ENCODE data around the gene TNFRSF4.
A peak's percentile ranks its signal among the peaks of the same experiment; 100 is the strongest.
"Not testable (repeated sequence)": the region's sequence is repeated elsewhere in the genome, so short reads cannot be mapped to it uniquely, and the experiment has no call there.

Gene TNFRSF4

DNA sequence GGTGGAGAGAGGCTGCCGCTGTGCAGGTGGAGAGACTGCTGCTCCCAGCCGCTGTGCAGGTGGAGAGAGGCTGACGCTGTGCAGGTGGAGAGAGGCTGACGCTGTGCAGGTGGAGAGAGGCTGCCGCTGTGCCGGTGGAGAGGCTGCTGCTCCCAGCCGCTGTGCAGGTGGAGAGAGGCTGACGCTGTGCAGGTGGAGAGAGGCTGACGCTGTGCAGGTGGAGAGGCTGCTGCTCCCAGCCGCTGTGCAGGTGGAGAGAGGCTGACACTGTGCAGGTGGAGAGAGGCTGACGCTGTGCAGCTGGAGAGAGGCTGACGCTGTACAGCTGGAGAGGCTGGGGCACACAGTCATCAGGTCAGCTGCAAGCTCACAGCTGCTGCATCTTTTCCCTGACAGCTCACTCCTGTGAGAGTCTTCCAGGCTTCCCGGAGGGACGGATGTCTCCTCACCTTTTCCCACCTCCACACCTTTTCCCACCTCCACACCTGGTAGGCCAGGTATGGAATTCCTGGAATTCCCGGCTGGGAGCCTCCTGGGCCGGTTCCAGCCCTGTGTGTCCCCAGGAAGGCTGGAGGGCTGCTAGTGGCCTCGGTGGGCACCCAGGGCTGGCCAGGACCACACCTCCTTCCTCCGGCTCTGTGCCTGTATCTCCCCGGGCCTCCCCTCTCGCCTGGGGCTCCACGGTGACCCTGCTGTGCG lies 37.7 kb downstream of the TNFRSF4 start:
- not testable (repeated sequence) for H3K27me3 ChIP-seq (ENCODE audit: insufficient read depth, low read length, poor library complexity); H2BK5ac ChIP-seq (ENCODE audit: low read length); H3K79me1 ChIP-seq (ENCODE audit: low read length); H3K4me3 ChIP-seq (ENCODE audit: low read length); H3K9ac ChIP-seq (ENCODE audit: low read length); H3K4me2 ChIP-seq (ENCODE audit: low read length); H4K8ac ChIP-seq (ENCODE audit: low read depth, low read length); H2BK120ac ChIP-seq (ENCODE audit: low read depth, low read length); H3K36me3 ChIP-seq (ENCODE audit: control insufficient read depth, insufficient read depth, low read length); H3K4ac ChIP-seq (ENCODE audit: low read depth, low read length); H2BK15ac ChIP-seq (replicated peaks; ENCODE audit: low read depth); H2AK5ac ChIP-seq (ENCODE audit: low read length); H4K5ac ChIP-seq (ENCODE audit: low read length); H3K23ac ChIP-seq (ENCODE audit: low read length); H3K79me2 ChIP-seq (ENCODE audit: control insufficient read depth, insufficient read depth, low read length); H3K56ac ChIP-seq (ENCODE audit: low read length); H3K27ac ChIP-seq (ENCODE audit: low read depth, low read length); H3K4me1 ChIP-seq (ENCODE audit: control insufficient read depth, low read depth, low read length); H3K18ac ChIP-seq (ENCODE audit: low read length)
- WGBS (ENCODE audit: extremely low coverage, insufficient coverage, low lambda C conversion rate) = no CpG with 5 or more reads among the region's 22 CpGs
- peak; percentile 58 for DNase-seq

DNA sequence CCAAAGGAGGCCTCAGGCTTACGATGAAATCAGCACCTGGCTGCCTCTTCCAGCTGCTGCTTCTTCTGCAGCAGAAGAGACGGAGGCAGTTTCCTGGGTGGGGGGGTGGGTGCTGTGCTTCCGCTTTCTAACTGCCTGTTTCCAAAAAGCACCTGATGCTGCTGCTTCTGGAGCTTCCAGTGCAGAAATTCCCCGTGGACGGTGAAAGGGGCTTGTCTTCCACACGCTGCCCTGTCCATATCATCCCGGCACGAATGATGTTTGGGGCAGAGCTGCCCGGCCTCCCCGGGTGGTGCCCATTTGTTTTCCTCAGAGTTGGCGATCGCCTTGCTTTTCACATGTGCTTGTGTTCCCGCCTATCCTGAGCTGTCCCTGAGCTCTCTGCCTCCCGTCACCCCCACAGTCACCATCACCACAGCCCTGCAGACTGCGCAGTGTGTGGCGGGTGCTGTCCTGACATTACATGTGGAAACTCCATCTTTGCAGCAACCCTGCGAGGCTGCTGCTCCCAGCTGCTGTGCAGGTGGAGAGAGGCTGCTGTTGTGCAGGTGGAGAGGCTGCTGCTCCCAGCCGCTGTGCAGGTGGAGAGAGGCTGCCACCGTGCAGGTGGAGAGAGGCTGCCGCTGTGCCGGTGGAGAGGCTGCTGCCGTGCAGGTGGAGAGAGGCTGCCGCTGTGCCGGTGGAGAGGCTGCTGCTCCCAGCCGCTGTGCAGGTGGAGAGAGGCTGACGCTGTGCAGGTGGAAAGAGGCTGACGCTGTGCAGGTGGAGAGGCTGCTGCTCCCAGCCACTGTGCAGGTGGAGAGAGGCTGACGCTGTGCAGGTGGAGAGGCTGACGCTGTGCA lies 38.5 kb downstream of the TNFRSF4 start:
- no peaks in the 10 kb centered on the region for H3K4me1 ChIP-seq (ENCODE audit: control insufficient read depth, low read depth, low read length)
- no peaks in the 10 kb centered on the region for H3K79me1 ChIP-seq (ENCODE audit: low read length)
- no peak overlapping the region for H3K4me3 ChIP-seq (ENCODE audit: low read length)
- H3K23ac ChIP-seq (ENCODE audit: low read length) = no peak overlapping the region
- no peak overlapping the region for H3K27ac ChIP-seq (ENCODE audit: low read depth, low read length)
- H3K79me2 ChIP-seq (ENCODE audit: control insufficient read depth, insufficient read depth, low read length) = no peaks in the 10 kb centered on the region
- no peak overlapping the region for H3K4ac ChIP-seq (ENCODE audit: low read depth, low read length)
- no peak overlapping the region for H3K56ac ChIP-seq (ENCODE audit: low read length)
- no peak overlapping the region for H2BK120ac ChIP-seq (ENCODE audit: low read depth, low read length)
- H4K8ac ChIP-seq (ENCODE audit: low read depth, low read length) = no peak overlapping the region
- H3K9ac ChIP-seq (ENCODE audit: low read length) = no peak overlapping the region
- DNase-seq = no peak
- no peak overlapping the region for H2BK15ac ChIP-seq (replicated peaks; ENCODE audit: low read depth)
- no peak overlapping the region for H2AK5ac ChIP-seq (ENCODE audit: low read length)
- H3K4me2 ChIP-seq (ENCODE audit: low read length) = no peak overlapping the region
- no peak overlapping the region for H3K18ac ChIP-seq (ENCODE audit: low read length)
- H2BK5ac ChIP-seq (ENCODE audit: low read length) = no peak overlapping the region
- WGBS (ENCODE audit: extremely low coverage, insufficient coverage, low lambda C conversion rate) = no CpG with 5 or more reads among the region's 29 CpGs
- no peaks in the 10 kb centered on the region for H3K36me3 ChIP-seq (ENCODE audit: control insufficient read depth, insufficient read depth, low read length)
- H3K27me3 ChIP-seq (ENCODE audit: insufficient read depth, low read length, poor library complexity) = no peaks in the 10 kb centered on the region
- no peak overlapping the region for H4K5ac ChIP-seq (ENCODE audit: low read length)

DNA sequence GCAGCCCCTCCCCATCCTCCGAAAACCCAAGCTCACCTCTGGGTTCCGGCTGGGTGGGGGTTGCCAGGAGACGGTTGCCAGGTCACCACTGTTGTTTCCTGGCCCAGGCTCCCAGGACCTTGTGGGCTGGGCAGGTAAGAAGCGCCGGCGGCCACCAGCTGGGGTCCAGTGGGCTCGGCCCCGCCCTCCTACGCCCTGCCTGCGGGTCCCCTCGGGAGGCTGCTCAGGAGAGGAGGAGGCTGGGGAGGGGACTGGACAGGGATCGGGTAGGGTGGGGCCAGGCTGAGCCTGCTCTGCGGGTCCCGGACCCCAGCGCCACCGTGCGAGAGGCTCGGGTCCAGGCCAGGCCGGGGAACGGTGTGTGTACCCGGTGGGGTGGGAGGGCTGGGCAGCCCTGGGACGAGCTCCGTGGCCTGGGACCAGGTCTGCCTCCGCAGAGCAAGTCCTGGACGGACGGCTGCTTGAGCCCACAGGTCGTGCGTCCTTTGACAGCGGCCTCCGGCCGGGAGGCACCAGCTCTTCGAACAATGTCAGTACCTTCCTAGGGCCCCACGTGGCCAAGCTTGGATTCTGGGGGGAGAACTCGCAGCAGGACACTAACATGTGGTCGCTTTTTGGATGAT lies 40.0 kb downstream of the TNFRSF4 start, which contains the start of gene TTLL10:
Gene TTLL10 (plus strand): TSS at position 88 of the 623 bp plus-strand sequence. CDS start 5,336 bp downstream, outside the sequence.
- H2BK5ac ChIP-seq (ENCODE audit: low read length) = no peak within 1 kb of the TSS
- H3K4me1 ChIP-seq (ENCODE audit: control insufficient read depth, low read depth, low read length) = no peaks in the 10 kb centered on the region
- H3K79me1 ChIP-seq (ENCODE audit: low read length) = no peaks in the 10 kb centered on the region
- no peak within 1 kb of the TSS for H3K23ac ChIP-seq (ENCODE audit: low read length)
- H3K18ac ChIP-seq (ENCODE audit: low read length) = no peak within 1 kb of the TSS
- no peak within 1 kb of the TSS for H3K27ac ChIP-seq (ENCODE audit: low read depth, low read length)
- no peaks in the 10 kb centered on the region for H3K79me2 ChIP-seq (ENCODE audit: control insufficient read depth, insufficient read depth, low read length)
- no peak within 1 kb of the TSS for H2BK15ac ChIP-seq (replicated peaks; ENCODE audit: low read depth)
- no peak within 1 kb of the TSS for H3K9ac ChIP-seq (ENCODE audit: low read length)
- no peak within 1 kb of the TSS for H2BK120ac ChIP-seq (ENCODE audit: low read depth, low read length)
- H4K8ac ChIP-seq (ENCODE audit: low read depth, low read length) = no peak within 1 kb of the TSS
- no peak within 1 kb of the TSS for H3K4ac ChIP-seq (ENCODE audit: low read depth, low read length)
- H3K36me3 ChIP-seq (ENCODE audit: control insufficient read depth, insufficient read depth, low read length) = no peaks in the 10 kb centered on the region
- no peaks in the 10 kb centered on the region for H3K27me3 ChIP-seq (ENCODE audit: insufficient read depth, low read length, poor library complexity)
- DNase-seq = peak; percentile 89
- peak within 1 kb of the TSS; percentile 70 for H3K56ac ChIP-seq (ENCODE audit: low read length)
- no CpG with 5 or more reads among the region's 35 CpGs for WGBS (ENCODE audit: extremely low coverage, insufficient coverage, low lambda C conversion rate)
- H2AK5ac ChIP-seq (ENCODE audit: low read length) = no peak within 1 kb of the TSS
- H3K4me3 ChIP-seq (ENCODE audit: low read length) = no peak within 1 kb of the TSS
- H4K5ac ChIP-seq (ENCODE audit: low read length) = no peak within 1 kb of the TSS
- H3K4me2 ChIP-seq (ENCODE audit: low read length) = peak within 1 kb of the TSS; percentile 38

DNA sequence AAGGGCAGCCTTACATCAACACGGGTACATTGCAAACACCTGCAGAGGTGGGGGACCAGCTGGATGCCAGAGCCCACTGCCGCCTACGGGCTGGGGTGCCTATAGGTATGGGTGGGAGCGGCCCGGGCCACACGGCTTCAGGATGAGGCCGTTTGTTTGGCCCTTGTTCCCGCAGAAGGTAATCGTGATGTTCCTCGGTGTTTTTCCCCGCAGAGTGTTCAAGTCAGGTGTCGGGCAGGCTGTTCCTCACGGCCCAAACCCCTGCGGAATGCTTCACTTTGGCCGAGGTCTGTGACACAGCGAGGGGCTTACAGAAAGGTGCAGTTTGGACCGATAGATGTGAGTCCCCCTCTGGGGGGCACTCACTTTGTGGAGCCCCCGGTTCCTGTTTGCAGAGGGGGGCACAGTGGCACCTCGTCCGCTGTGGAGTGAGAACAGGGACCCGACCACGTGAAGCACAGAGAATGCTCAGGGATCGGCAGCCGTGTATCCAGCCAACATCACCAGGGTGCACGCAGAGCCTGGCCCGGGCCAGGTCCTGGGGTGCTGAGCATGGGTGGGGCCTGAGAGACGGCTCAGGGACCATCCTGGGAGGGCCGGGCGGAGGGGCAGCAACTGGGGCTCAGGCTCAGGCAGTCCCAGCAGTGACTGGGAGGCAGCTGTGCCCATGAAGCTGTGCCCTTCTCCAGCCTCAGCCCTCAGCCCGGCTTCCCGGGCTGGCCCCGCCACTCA lies 40.7 kb downstream of the TNFRSF4 start:
- H3K4me2 ChIP-seq (ENCODE audit: low read length) = peak overlapping the region; percentile 38
- no peak overlapping the region for H2AK5ac ChIP-seq (ENCODE audit: low read length)
- H3K4me1 ChIP-seq (ENCODE audit: control insufficient read depth, low read depth, low read length) = no peaks in the 10 kb centered on the region
- H3K23ac ChIP-seq (ENCODE audit: low read length) = no peak overlapping the region
- no peak overlapping the region for H4K5ac ChIP-seq (ENCODE audit: low read length)
- no CpG with 5 or more reads among the region's 32 CpGs for WGBS (ENCODE audit: extremely low coverage, insufficient coverage, low lambda C conversion rate)
- no peaks in the 10 kb centered on the region for H3K36me3 ChIP-seq (ENCODE audit: control insufficient read depth, insufficient read depth, low read length)
- no peak overlapping the region for H3K4me3 ChIP-seq (ENCODE audit: low read length)
- no peaks in the 10 kb centered on the region for H3K79me2 ChIP-seq (ENCODE audit: control insufficient read depth, insufficient read depth, low read length)
- H3K27me3 ChIP-seq (ENCODE audit: insufficient read depth, low read length, poor library complexity) = no peaks in the 10 kb centered on the region
- no peak overlapping the region for H2BK120ac ChIP-seq (ENCODE audit: low read depth, low read length)
- H3K79me1 ChIP-seq (ENCODE audit: low read length) = no peaks in the 10 kb centered on the region
- DNase-seq = no peak
- H2BK5ac ChIP-seq (ENCODE audit: low read length) = no peak overlapping the region
- no peak overlapping the region for H2BK15ac ChIP-seq (replicated peaks; ENCODE audit: low read depth)
- H3K18ac ChIP-seq (ENCODE audit: low read length) = no peak overlapping the region
- peak overlapping the region; percentile 70 for H3K56ac ChIP-seq (ENCODE audit: low read length)
- no peak overlapping the region for H3K9ac ChIP-seq (ENCODE audit: low read length)
- no peak overlapping the region for H3K4ac ChIP-seq (ENCODE audit: low read depth, low read length)
- no peak overlapping the region for H3K27ac ChIP-seq (ENCODE audit: low read depth, low read length)
- H4K8ac ChIP-seq (ENCODE audit: low read depth, low read length) = no peak overlapping the region

DNA sequence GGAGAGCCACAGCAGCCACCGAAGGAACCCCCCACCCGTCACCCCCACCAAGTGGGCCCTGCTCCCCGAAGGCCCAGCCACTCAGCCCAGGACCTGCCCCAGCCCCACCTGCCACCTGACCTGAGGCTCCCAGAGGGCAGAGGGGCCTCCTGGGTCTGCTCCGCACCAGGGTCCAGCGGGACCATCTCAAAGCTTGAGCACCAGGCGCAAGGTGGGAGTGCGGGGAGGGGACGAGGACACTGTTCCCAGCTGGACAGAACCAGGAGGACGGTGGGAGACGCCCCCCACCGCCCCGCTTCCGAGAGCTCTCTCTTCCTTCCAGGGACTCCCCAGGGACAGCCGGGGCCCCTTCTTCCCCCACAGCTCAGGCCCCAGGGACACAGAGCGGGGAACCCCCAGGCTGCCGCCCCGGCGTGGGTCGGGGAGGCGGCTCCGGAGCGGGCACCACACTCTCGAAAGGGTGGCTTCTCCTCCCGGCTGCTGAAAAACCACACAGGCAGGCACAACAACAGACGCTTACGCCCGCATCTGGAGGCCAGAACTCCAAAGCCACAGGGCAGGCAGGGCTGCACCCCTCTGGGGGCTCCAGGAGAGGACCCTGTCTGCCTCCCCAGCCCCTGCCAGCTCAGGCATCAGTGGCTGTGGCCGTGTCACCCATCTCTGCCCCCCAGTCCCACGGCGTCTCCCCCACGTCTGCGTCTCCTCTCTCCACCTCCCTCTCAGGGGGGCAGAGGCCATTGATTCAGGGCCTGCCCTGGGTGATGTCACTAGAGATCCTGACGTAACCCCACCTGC lies 42.2 kb downstream of the TNFRSF4 start:
- Histone ChIP-seq H3K36me3 (ENCODE audit: control insufficient read depth, insufficient read depth, low read length) (no peaks in the 10 kb centered on the region), H3K79me2 (ENCODE audit: control insufficient read depth, insufficient read depth, low read length) (no peaks in the 10 kb centered on the region), H4K8ac (ENCODE audit: low read depth, low read length) (no peak overlapping the region), H3K18ac (ENCODE audit: low read length) (no peak overlapping the region), H3K4me2 (ENCODE audit: low read length) (no peak overlapping the region), H3K27ac (ENCODE audit: low read depth, low read length) (no peak overlapping the region), H3K4ac (ENCODE audit: low read depth, low read length) (no peak overlapping the region), H2AK5ac (ENCODE audit: low read length) (no peak overlapping the region), H3K27me3 (ENCODE audit: insufficient read depth, low read length, poor library complexity) (no peaks in the 10 kb centered on the region), H2BK15ac (replicated peaks; ENCODE audit: low read depth) (no peak overlapping the region), H3K4me1 (ENCODE audit: control insufficient read depth, low read depth, low read length) (no peaks in the 10 kb centered on the region), H3K23ac (ENCODE audit: low read length) (no peak overlapping the region), H3K4me3 (ENCODE audit: low read length) (no peak overlapping the region), H2BK120ac (ENCODE audit: low read depth, low read length) (no peak overlapping the region), H3K79me1 (ENCODE audit: low read length) (no peaks in the 10 kb centered on the region), H4K5ac (ENCODE audit: low read length) (no peak overlapping the region), H3K56ac (ENCODE audit: low read length) (no peak overlapping the region), H2BK5ac (ENCODE audit: low read length) (no peak overlapping the region), H3K9ac (ENCODE audit: low read length) (no peak overlapping the region)
- no peak for DNase-seq
- WGBS (ENCODE audit: extremely low coverage, insufficient coverage, low lambda C conversion rate) = no CpG with 5 or more reads among the region's 33 CpGs
